Gastroesophageal sphincter (tissue), 3 donors: ENCODE measurements around the gene TOMM22.

Experiments
- CTCF ChIP-seq, 4 experiments: fragments of 200-600 bp in 2 of 4; fragments of 450-650 bp in 2 of 4; sonication (generic) in 1 of 4; IDR thresholded peaks; one replicate each; pipeline ENCODE4 v1.5.1; 2017 to 2019; ENCODE audit warnings: antibody characterized with exemption in 4 of 4, mild to moderate bottlenecking in 2 of 4, moderate library complexity in 2 of 4
- POLR2A ChIP-seq, 2 donors: fragments of 450-650 bp; IDR thresholded peaks; one replicate each; pipeline ENCODE4 v1.6.1; 2017; ENCODE audit warnings: antibody characterized with exemption in 2 of 2, mild to moderate bottlenecking in 2 of 2, moderate library complexity in 1 of 2
- POLR2AphosphoS5 ChIP-seq: sonication (generic); formaldehyde crosslinking; IDR thresholded peaks from one replicate; pipeline ENCODE4 v1.6.1; 2017; ENCODE audit warnings: antibody characterized with exemption

- TF ChIP-seq CTCF (IDR thresholded peaks at IDR 0.05), result no peak
- TF ChIP-seq POLR2A (IDR thresholded peaks at IDR 0.05), result no peak
- no peak for TF ChIP-seq POLR2AphosphoS5
Measured at GRCh38 chr22:38698407-38699094, 16.8 kb downstream of the TOMM22 start.
